Nephron (organoid): ENCODE results near the gene BAIAP2L2.

Experiments used
- H3K27ac Mint-ChIP-seq, 3 experiments: 2 replicates each; pipeline ENCODE4 v1.8.0; 2020; ENCODE audit warnings: mixed read lengths in 3 of 3, mild to moderate bottlenecking in 2 of 3, moderate library complexity in 1 of 3
- H3K27me3 Mint-ChIP-seq: 2 replicates; pipeline ENCODE4 v1.8.0; 2021; ENCODE audit warnings: low read depth, mild to moderate bottlenecking, moderate library complexity, mixed read lengths
- H3K36me3 Mint-ChIP-seq: 2 replicates; pipeline ENCODE4 v1.8.0; 2020; ENCODE audit warnings: low read depth, mixed read lengths
- H3K4me1 Mint-ChIP-seq: 2 replicates; pipeline ENCODE4 v1.8.0; 2020; ENCODE audit warnings: mixed read lengths
- H3K4me3 Mint-ChIP-seq, 3 experiments: 2 replicates each; pipeline ENCODE4 v1.8.0; 2020; ENCODE audit warnings: mild to moderate bottlenecking in 3 of 3, mixed read lengths in 3 of 3, moderate library complexity in 2 of 3
- H3K9me3 Mint-ChIP-seq: 2 replicates; pipeline ENCODE4 v1.8.0; 2020; ENCODE audit warnings: mixed read lengths
- TF ChIP-seq, protein P1 (sequence below), 3 experiments: fragments of 200-600 bp; sonication (generic); IDR thresholded peaks; one replicate each; pipeline ENCODE4 v1.5.0; 2021; ENCODE audit warnings: antibody characterized with exemption in 3 of 3; ENCODE audit not compliant: unreplicated experiment in 3 of 3

Gene BAIAP2L2

DNA sequence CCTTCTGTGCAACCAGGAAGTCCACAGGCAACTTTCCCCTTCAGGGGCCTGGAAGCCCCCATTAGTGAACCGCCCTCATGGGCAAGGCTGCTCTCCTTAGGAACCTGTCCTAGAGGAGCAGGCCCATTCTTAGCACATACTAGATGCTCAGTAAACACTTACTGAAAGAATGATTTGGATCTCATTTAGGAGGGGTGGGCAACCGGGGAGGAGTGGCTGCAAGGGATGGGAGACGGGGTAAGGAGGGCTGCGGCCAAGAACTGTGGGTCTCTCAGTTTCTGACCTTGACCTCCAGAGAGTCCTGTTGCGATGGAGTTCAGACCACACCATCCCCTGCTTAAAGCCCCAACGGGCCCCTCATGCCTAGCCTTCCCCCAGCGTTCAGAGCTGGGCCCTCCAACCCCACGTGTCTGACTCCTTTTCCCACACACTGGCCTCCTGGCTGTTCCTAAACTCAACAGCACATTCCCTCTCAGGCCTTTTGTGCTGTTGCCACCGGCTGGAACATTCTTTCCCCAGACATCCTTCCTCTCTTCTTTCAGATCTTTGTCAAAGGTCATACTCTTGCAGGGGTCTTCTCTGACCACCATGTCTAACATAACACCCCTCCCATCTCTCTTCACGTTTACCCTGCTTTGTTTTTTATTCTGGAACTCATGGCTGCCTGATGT is 74.0 kb downstream of the BAIAP2L2 start:
- Mint-ChIP-seq H3K4me1 (peaks cover 32% of the 10 kb centered on the region), H3K27me3 (peaks cover 11% of the 10 kb centered on the region), H3K27ac (peak overlapping the region in 2 of 3 experiments; percentile 4 to 64), H3K36me3 (no peaks in the 10 kb centered on the region), H3K9me3 (no peaks in the 10 kb centered on the region), H3K4me3 (no peak overlapping the region)
- TF ChIP-seq, protein P1, sequence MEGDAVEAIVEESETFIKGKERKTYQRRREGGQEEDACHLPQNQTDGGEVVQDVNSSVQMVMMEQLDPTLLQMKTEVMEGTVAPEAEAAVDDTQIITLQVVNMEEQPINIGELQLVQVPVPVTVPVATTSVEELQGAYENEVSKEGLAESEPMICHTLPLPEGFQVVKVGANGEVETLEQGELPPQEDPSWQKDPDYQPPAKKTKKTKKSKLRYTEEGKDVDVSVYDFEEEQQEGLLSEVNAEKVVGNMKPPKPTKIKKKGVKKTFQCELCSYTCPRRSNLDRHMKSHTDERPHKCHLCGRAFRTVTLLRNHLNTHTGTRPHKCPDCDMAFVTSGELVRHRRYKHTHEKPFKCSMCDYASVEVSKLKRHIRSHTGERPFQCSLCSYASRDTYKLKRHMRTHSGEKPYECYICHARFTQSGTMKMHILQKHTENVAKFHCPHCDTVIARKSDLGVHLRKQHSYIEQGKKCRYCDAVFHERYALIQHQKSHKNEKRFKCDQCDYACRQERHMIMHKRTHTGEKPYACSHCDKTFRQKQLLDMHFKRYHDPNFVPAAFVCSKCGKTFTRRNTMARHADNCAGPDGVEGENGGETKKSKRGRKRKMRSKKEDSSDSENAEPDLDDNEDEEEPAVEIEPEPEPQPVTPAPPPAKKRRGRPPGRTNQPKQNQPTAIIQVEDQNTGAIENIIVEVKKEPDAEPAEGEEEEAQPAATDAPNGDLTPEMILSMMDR (IDR thresholded peaks at IDR 0.05; ENCODE audit: unreplicated experiment in 3 of 3) = no peak

DNA sequence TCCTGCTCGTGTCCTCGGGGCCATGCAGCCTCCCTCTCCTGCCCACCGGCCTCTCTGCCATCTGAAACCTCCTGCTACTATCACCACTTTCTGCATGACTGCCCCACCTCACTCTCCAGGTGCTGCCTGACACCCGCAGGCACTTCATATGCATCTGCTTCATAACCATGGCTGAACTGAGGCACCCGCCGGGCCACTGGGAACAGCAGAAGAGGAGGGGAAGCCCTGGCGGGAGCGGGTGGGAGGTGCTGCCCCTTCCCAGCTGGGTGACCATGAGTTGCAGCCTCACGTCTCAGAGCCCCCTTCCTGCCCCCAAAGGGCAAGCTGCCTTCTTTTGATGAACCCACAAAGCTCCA is 75.0 kb downstream of the BAIAP2L2 start:
- no peaks in the 10 kb centered on the region for H3K36me3 Mint-ChIP-seq
- H3K4me3 Mint-ChIP-seq = no peak overlapping the region
- TF ChIP-seq, protein P1 (IDR thresholded peaks at IDR 0.05; ENCODE audit: unreplicated experiment in 3 of 3) = no peak
- no peaks in the 10 kb centered on the region for H3K9me3 Mint-ChIP-seq
- H3K27ac Mint-ChIP-seq = peak overlapping the region; percentile 46 to 56 (median 50)
- peaks cover 42% of the 10 kb centered on the region for H3K4me1 Mint-ChIP-seq
- H3K27me3 Mint-ChIP-seq = peaks cover 7% of the 10 kb centered on the region
